HL-60 (cell line): ENCODE measurements around the gene EFCC1.

ENCODE experiments used
- DNase-seq, 2 experiments: peaks; one replicate each; pipeline ENCODE4 v3.0.0-alpha.2; 2010 to 2020; ENCODE audit warnings: low read depth in 1 of 2, low spot score in 1 of 2
- H3K27ac ChIP-seq: fragments of 250-450 bp; sonication (Bioruptor Pico); replicated peaks from 2 replicates; pipeline ENCODE4 v1.5.1; 2020; ENCODE audit warnings: mild to moderate bottlenecking, moderate library complexity
- H3K27me3 ChIP-seq: fragments of 250-450 bp; sonication (Bioruptor Pico); 2 replicates; pipeline ENCODE4 v1.5.1; 2021; ENCODE audit warnings: mild to moderate bottlenecking, moderate library complexity; ENCODE audit not compliant: insufficient read depth, poor library complexity, severe bottlenecking
- H3K4me3 ChIP-seq: replicated peaks from 2 replicates; pipeline ENCODE4 v1.5.1; 2011; ENCODE audit warnings: mild to moderate bottlenecking, control low read depth, low read length; ENCODE audit not compliant: insufficient read depth
- GABPA ChIP-seq: IDR thresholded peaks from 2 replicates; pipeline ENCODE4 v1.6.1; 2012; ENCODE audit warnings: low read depth
- POLR2AphosphoS5 ChIP-seq: IDR thresholded peaks from 2 replicates; pipeline ENCODE4 v1.6.1; 2012; ENCODE audit warnings: low read depth
- SPI1 ChIP-seq: IDR thresholded peaks from 2 replicates; pipeline ENCODE4 v1.6.1; 2012; ENCODE audit warnings: low read depth, mild to moderate bottlenecking, borderline replicate concordance
- TF ChIP-seq, protein P1 (sequence below): IDR thresholded peaks from one replicate; pipeline ENCODE4 v1.5.1; 2011; ENCODE audit warnings: low read length, control low read depth, inconsistent platforms; ENCODE audit not compliant: insufficient read depth
- TF ChIP-seq, protein P2 (sequence below): IDR thresholded peaks from 2 replicates; pipeline ENCODE4 v1.6.1; 2012; ENCODE audit warnings: low read depth; ENCODE audit not compliant: insufficient replicate concordance

Gene EFCC1

DNA sequence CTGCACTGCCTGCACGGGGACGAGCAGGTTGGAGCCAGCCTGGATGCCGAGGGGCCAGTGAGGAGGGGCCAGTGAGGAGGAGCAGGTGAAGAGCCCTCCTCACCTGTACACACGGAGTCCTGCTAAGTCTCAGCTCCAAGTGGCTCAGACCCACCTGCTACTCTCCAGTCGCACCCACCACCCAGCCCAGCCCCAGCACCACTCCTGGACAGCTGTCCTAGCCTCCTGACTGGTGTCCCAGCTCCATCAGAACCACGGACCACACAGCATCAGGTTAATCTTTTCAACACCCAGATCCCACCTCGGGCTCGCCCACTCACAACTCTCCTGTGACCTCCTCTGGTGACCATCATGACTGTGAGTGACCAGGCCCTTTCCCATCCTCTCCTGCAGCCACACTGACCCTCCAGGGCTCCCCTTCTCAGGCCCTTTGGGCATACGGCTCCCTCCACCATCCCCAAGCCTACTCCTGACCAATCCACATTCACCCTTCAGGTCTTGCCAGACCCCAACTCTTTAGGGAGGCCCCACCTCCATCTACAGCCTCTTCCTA, 13.8 kb downstream of the EFCC1 start:
- DNase-seq = no peak
- H3K4me3 ChIP-seq = no peak overlapping the region
- no peak overlapping the region for H3K27ac ChIP-seq
- TF ChIP-seq SPI1 (no peak), GABPA (no peak), POLR2AphosphoS5 (no peak)
- TF ChIP-seq, protein P1, sequence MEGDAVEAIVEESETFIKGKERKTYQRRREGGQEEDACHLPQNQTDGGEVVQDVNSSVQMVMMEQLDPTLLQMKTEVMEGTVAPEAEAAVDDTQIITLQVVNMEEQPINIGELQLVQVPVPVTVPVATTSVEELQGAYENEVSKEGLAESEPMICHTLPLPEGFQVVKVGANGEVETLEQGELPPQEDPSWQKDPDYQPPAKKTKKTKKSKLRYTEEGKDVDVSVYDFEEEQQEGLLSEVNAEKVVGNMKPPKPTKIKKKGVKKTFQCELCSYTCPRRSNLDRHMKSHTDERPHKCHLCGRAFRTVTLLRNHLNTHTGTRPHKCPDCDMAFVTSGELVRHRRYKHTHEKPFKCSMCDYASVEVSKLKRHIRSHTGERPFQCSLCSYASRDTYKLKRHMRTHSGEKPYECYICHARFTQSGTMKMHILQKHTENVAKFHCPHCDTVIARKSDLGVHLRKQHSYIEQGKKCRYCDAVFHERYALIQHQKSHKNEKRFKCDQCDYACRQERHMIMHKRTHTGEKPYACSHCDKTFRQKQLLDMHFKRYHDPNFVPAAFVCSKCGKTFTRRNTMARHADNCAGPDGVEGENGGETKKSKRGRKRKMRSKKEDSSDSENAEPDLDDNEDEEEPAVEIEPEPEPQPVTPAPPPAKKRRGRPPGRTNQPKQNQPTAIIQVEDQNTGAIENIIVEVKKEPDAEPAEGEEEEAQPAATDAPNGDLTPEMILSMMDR = no peak
- TF ChIP-seq, protein P2, sequence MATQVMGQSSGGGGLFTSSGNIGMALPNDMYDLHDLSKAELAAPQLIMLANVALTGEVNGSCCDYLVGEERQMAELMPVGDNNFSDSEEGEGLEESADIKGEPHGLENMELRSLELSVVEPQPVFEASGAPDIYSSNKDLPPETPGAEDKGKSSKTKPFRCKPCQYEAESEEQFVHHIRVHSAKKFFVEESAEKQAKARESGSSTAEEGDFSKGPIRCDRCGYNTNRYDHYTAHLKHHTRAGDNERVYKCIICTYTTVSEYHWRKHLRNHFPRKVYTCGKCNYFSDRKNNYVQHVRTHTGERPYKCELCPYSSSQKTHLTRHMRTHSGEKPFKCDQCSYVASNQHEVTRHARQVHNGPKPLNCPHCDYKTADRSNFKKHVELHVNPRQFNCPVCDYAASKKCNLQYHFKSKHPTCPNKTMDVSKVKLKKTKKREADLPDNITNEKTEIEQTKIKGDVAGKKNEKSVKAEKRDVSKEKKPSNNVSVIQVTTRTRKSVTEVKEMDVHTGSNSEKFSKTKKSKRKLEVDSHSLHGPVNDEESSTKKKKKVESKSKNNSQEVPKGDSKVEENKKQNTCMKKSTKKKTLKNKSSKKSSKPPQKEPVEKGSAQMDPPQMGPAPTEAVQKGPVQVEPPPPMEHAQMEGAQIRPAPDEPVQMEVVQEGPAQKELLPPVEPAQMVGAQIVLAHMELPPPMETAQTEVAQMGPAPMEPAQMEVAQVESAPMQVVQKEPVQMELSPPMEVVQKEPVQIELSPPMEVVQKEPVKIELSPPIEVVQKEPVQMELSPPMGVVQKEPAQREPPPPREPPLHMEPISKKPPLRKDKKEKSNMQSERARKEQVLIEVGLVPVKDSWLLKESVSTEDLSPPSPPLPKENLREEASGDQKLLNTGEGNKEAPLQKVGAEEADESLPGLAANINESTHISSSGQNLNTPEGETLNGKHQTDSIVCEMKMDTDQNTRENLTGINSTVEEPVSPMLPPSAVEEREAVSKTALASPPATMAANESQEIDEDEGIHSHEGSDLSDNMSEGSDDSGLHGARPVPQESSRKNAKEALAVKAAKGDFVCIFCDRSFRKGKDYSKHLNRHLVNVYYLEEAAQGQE = no peak
- H3K27me3 ChIP-seq = no peaks in the 10 kb centered on the region

DNA sequence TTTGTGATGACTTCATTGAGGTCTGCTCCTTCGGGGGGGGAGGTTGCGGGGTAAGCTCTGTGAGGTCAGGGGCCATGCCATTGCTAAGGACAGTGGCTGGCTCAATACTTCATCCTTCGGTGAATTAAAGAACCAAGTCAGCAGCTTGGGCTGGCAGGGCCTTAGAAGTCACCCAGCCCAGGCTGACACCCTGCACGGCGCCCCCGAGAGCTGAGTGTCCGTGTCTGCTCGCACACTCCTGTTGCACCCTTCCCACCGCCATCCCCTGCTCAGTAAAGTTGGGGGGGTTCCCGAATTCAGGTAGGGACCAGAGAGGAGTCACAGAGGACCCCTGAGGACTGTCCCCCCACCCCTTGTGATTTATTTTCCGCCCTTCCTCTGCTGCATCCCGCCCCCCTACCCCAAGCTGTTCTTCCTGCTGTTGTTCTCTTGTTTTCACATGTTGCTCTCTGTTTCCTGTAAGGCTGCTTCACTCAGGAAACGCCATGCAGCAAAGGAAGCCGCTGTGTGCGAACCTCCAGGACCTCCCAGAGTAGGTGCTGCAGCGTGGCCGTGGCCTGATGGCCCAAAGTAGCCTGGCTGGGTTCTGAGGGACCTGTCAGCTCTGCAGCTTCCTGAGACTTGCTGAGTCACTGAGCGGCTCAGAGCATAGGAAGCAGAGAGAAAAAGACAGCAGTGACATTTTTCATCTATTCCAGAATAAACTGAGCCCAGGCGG, 14.4 kb downstream of the EFCC1 start:
- H3K27ac ChIP-seq = no peak overlapping the region

DNA sequence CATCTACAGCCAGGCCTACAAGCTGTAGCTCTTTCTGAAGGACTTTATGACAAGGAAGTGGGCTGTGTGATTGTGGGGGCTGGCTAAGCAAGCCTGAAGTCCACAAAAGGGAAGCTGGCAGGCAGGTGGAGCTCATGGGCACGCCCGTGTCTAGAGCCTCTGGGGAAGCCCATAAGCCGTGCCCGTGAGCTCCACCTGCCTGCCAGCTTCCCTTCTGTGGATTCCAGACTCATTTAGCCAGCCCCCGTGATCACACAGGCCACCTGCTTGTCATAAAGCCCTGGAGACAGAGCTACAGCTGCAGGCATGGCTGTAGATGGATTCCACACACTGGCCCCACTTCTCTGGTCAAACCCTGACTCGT, 15.2 kb downstream of the EFCC1 start:
- TF ChIP-seq SPI1 = peak; percentile 24; the same call in 1 of the 2 replicates
- no peak for TF ChIP-seq POLR2AphosphoS5
- Histone ChIP-seq H3K4me3 (no peak overlapping the region), H3K27me3 (no peaks in the 10 kb centered on the region), H3K27ac (no peak overlapping the region)
- DNase-seq = peak in 1 of 2 experiments; percentile 77

More for the DNA sequence above, 14.4 kb downstream of the EFCC1 start:
- DNase-seq = peak in 1 of 2 experiments; percentile 20
- H3K4me3 ChIP-seq = no peak overlapping the region
- H3K27me3 ChIP-seq = no peaks in the 10 kb centered on the region
- TF ChIP-seq, protein P1 = no peak
- TF ChIP-seq SPI1 (no peak), GABPA (no peak), POLR2AphosphoS5 (no peak)
- TF ChIP-seq, protein P2 = no peak

DNA sequence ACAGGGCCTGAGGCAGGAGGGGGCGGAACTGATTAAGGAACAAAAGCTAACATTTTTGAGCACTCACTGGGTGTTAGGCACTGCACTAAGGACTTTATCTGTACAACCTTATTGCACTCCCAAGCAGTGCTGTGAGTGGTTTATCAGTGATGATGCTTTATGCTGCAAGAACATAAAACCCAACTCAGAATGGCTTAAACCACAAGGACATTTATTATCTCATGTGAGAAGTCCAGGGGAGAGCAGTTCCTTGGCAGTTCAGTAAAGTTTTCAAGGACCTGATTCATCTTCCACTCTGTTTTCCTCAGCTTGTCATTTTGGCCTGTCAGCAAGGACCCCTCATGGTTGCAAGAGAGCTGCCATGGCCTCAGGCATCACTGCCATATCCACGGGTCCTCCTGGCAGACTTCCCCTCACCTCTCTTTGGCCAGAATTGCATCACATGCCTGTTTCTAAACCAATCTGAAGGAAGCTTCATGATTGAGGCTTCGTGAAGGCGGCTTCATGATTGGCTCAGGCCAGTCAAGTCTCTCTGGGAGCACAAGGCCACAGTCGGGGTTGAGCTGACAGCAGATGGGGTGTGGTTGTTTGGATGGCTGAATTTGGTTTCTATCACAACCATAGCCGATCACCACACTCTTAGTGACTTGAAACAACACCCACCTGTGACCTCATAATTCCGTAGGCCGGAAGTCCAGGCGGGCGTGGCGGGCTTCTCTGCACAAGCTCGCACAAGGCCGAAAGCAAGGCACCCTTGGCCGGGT, 15.8 kb downstream of the EFCC1 start:
- DNase-seq = no peak
- H3K27ac ChIP-seq = no peak overlapping the region
- no peaks in the 10 kb centered on the region for H3K27me3 ChIP-seq
- TF ChIP-seq SPI1 = no peak
- no peak overlapping the region for H3K4me3 ChIP-seq
